HCEC 1CT (cell line): ENCODE measurements around the gene ADCY5.

Experiments
- DNase-seq: peaks from one replicate; pipeline ENCODE4 v3.0.0-alpha.2; 2017

ADCY5 gene

DNA sequence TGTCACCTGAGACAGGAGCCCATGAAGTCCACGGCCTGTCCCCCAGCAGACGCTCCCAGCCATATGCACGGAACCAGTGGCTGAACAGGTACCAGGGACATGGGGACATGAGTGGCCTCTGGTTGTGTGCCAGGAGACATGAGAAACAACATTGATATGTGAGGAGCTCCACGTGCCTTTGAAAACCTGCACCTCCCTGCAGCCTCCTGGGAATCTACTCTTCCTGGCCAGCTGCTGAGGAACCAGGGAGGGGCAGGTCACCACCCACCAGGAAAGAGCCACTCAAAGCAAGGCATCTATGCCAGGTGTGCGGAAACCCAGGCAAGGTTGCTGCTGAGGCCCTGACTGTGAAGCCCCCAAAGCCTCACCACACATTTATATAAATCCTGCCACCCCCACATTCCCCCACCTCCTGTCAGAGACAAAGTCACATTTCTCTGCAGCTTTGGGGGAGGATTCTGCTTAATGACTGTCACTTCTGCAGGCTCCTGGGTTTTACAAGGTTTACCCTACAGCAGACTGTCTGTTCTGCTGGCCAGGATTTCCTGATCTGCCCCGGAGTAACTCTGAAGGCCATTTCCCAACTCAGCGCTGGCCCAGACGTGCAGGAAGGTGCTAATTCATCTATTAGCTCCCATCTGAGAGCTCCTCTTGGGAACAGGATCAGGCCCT is 110.8 kb downstream of the ADCY5 start:
- no peak for DNase-seq

GRCh38 chr3:123337226-123337625 is 111.7 kb downstream of the ADCY5 start:
- DNase-seq, result no peak

DNA sequence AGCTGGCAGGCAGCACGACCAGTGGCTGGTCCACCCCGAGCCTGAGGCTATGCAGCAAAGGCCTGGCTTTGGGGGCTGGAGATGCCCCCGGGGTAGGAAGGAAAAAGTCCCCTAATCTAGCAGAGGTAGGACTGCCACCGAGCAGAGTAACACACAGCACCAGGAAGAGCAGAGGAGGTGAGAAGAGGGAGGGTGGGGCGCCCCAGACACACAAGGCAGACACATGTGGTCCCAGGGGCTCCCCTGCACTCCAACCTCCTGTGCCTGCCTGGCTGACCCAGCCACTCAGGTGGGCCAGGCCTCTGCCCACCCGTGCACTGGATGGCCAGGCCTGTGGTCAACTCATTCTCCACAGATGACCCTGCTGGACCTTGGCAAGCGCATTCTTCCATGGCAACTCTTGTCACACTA is 112.4 kb downstream of the ADCY5 start:
- no peak for DNase-seq

GRCh38 chr3:123336001-123336400 is 112.9 kb downstream of the ADCY5 start:
- no peak for DNase-seq

- no peak for DNase-seq
Measured at GRCh38 chr3:123335007-123335670, 113.8 kb downstream of the ADCY5 start.

- DNase-seq, result no peak
Measured at GRCh38 chr3:123334056-123334455, 114.8 kb downstream of the ADCY5 start.

DNA sequence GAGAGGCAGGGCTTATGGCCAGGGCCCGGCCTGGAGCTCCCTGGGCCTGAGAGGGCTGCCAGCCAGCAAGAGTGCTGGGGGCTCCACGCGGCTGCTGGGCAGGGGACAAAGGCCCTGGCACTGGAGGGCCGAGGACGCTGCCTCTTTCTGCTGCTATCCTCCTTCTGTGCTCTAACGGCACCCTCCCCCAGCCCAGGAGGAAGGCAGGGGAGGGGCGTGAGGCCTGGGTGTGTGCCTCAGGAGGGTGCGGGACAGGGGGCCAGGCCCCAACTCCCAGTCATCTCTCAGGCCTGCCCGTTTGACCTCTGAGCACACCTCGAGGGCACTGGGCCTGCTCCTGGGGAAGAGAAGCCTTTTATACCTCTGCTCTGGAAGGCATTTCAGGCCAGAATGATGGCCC is 115.5 kb downstream of the ADCY5 start:
- no peak for DNase-seq

DNA sequence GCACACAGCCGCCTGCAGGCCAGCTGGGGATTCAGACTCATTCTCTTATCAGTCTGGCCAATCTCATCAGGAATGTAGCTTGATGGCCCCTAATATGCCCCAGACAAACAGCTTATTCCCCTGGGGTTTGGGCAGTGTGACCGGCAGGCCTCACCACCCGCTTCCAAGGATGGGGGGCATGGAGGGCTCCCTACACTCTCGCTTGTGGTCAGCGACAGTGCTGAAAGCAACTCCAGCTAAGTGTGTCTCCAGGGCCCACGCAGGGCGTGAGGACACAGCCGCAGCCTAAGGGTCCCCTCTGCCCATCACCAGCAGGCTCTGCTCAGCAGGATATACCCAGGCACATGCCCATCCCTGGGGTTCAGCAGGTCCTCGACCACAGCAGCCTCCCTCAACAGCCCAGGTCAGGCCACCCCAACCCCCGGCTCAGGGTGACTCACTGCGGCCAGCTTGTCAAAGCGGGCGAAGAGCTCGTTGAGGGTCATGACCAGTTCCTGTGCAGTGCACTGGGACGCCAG is 116.7 kb downstream of the ADCY5 start:
- DNase-seq, result no peak

- no peak for DNase-seq
Measured at GRCh38 chr3:123331651-123332050, 117.2 kb downstream of the ADCY5 start.

- no peak for DNase-seq
Measured at GRCh38 chr3:123331006-123331405, 117.9 kb downstream of the ADCY5 start.

DNA sequence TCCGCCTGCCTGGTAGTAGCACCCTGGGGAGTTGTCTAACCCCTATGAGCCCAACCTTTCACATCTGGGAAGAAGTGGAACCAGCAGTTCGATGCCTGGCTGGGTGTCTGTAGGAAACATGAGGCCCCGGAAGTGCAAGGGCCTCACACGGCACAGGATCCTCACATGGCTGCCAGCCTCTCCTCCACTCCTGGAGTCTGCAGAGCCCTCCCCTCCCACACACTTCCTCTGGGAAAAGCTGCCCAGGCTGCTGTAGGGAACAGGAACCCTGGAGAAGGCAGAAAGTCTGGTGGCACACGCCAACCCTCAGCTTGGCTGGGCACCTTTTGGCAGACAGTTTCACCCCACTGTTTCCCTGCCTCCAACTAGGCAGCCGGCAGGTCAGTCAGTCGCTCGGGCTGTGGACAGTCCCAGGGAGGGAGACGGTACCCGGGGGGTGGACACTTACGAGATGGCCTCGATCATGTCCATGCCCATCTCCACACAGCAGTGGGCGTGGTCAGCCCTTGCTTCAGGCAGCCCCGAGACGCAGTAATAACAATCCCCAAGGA is 118.4 kb downstream of the ADCY5 start:
- DNase-seq, result no peak

DNA sequence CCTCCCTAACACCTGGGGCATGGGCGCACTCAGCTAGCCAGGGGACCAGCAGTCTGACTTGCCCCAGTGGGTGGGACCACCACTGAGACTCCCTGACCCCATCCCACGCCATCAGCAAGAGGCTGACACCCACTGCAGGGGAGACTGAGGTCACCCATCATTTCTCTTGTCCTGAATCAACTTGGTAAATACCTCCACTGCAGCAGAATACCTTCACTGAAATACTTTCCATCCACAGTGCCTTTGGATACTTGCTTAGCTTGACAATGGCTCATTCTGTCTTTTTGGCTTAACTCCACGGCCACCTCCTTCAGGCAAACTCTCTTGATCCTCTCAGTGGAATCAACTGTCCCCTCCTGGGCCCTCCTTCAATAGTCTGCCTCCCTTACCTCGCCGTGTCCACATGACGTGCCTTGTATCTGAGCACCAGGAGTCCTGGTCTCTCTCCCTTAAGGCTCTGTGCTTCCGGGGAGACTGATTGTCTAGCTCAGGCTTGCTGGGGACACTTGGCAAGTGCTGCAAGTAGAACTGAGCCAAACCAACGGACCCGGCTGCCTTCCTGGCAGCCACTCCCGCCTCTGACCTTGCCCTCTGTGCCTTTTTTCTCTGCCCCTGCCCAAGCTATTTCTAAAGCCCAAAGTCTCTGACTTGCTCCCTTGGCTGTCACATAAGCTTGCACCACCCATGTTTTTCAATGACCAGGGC is 119.1 kb downstream of the ADCY5 start:
- no peak for DNase-seq

DNA sequence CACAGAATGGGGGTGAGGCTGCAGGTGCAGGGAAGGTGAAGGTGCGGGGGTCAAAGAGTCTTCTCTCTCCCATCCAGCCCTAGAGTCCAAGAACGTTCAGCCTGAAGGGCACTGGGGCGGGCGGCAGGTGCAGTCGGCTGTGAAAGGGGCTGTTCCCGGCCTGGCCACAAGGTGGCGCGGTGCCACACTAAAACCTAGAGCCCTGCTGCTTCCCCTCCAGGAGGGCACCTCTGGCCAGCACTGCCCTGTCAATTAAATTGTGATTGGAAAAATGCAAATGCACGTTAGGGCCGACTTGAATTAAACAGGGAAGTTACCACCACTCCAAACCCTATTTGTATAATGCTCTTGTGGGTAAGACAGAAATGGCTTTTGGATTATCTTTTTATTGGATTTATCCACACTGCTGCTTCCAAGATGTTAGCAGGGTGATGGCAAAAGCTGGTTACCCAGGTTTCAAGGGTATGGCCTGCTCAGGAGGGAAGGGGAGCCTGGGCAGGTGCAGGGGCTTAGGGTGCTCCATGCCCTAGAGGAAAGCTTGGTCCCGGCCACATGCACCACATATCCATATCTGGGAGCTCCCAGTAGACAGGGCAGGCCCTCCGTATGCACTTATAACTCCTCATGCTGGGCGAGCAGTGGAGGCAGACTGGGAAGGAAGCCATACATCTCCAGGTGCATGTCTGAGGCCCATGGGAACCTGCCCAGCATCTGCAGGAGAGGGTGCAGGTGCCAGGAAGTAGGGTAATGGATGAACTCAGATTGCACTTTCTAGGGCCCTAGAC is 119.8 kb downstream of the ADCY5 start:
- peak; percentile 43 for DNase-seq

GRCh38 chr3:123327956-123328850 is 120.7 kb downstream of the ADCY5 start:
- DNase-seq, result no peak

DNA sequence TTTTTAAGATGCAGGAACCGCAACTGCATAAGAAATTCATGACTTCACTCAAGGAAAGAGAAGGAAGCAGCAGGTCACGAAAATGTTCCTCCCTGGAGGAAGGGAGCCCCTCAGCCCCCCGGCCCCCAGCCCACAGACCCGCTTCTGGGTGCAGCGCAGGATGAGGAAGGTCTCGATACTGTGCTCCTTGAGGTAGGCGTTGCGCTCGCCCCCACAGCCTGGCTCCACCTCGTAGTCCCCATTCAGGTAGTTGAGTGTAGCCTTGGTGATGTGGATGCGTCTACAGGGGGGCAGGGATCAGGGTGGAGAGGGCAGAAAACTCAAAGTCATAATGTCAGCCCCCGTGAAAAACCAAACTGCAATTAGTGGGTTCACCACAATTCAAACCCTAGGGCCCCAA is 121.4 kb downstream of the ADCY5 start:
- no peak for DNase-seq

DNA sequence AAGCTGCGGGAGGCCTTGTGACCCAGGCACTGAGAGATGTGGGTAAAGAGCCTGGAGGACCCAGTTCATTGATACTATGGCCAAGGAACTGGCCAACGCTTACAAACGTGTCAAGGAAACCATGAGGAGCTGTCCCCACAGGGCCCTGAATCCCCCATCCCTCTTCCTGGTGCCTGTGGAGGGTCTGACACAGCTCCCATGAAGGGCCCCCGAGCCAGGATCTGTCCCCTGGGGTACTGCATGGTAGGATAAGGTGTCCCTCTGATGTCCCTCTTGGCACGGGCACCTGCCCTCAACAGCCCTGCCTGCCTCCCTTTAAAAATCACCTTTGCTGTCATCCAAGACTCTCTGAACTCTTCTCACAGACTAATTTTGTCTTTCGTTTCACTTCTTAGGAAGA is 122.4 kb downstream of the ADCY5 start:
- DNase-seq, result no peak

GRCh38 chr3:123325766-123326256 is 123.1 kb downstream of the ADCY5 start:
- no peak for DNase-seq

DNA sequence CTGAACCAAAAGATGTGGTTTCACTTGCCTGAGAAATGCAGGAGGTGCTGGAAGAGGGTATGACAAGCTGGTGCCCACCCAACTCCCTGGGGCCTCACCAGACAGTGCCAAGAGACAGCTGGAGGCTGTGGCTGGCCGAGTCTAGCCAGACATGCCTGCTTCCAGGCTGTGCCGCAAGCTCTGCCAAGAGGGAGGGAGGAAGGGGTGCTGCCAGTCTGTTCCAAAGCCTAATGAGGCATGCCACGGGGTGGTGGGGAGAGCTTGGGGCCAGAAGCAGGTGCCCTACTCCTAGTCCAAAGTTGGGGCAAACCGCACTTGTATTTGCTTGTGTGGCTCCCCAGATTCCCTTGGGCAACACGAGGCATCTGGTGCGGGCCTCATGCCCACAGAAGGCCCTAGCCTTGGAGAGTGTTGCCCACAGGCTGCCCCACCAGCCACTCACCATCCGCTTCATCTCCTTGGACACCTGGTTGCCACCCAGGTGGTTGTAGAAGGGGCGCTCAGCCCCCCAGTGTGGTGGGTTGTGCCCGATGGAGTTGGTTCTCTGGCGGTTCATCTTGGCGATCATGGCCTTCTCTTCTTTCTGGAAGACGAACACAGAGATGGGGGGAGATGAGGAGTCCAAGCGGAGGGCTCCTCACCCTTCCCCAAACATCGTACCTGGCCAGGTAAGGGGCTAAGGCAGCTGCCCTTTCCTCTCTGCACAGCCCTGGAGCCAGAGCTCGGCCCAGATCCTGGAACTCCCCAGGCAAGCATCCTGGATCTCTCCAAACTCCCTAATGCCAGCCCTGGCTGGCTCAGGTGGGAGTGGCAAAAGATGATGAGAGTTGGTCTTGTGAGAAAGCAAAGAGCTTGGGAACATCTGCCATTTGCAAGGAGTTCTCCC is 123.8 kb downstream of the ADCY5 start:
- no peak for DNase-seq

DNA sequence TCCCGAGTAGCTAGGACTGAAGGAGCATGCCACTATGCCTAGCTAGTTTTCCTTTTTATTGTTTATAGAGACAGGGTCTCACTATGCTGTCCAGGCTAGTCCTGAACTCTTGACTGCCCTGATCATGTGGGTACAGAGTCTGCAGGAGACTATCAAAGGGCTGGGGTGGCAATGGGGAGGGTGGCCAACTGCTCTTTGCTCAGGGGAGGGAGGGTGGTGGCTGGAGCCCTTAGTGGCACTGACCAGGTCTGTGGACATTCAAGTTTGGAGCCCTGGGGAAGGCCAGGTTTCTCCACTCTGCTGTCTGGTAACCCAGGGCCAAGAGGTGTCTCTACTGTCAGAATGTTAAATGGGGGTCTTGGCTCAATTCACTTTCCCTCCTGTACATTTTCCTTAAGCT is 125.1 kb downstream of the ADCY5 start:
- no peak for DNase-seq

GRCh38 chr3:123322866-123323265 is 126.0 kb downstream of the ADCY5 start:
- no peak for DNase-seq

DNA sequence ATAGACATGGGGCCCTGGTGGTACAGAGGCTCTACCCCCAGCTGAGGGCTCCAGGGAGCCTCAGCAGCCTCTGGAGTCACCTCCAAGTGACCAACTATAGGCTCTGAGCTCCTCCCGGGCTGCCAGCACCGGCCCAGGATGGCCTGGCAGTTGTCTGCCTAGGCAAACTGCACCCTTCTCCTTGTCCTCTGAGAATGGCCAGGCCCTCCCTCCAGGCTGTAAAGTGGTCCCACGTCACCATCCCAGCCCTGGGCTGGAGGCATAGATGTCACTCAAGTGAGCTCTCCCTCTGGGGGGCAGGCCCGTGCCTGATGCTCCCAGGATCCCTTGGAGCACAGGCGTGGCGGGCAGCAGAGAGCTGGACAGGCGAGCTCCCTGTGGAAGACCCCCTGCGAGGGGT is 127.1 kb downstream of the ADCY5 start:
- no peak for DNase-seq
